Aorta (tissue), 5 donors: ENCODE results near the gene KANSL3. TPM values are rescaled to one million over a fixed set of nuclear protein-coding genes. Genes with fewer than 3 reads are reported as not detected.
A peak's percentile ranks its signal among the peaks of the same experiment; 100 is the strongest.

Experiments used
- ATAC-seq: fragments of 200-7000 bp; cut with Tn5 transposase; one replicate; pipeline ENCODE4 v1.9.1; 2022; ENCODE audit warnings: moderate library complexity; ENCODE audit not compliant: low FRiP score
- DNase-seq, 2 donors: peaks; one replicate each; pipeline ENCODE4 v3.0.0-alpha.2; 2020
- H3K27ac ChIP-seq, 2 donors: one replicate each; pipeline ENCODE4 v1.5.1; 2013; ENCODE audit warnings: low read length in 2 of 2, mild to moderate bottlenecking in 2 of 2, moderate library complexity in 2 of 2, control low read depth in 1 of 2, inconsistent platforms in 1 of 2, low read depth in 1 of 2
- H3K27me3 ChIP-seq, 2 donors: one replicate each; pipeline ENCODE4 v1.6.1; 2013; ENCODE audit warnings: control low read depth in 1 of 2, low read length in 1 of 2, mild to moderate bottlenecking in 1 of 2, moderate library complexity in 1 of 2; ENCODE audit not compliant: insufficient read depth in 2 of 2, control insufficient read depth in 1 of 2
- H3K36me3 ChIP-seq, 2 donors: one replicate each; pipeline ENCODE4 v1.6.1; 2013; ENCODE audit warnings: control low read depth in 1 of 2, low read length in 1 of 2, mild to moderate bottlenecking in 1 of 2; ENCODE audit not compliant: insufficient read depth in 2 of 2, control insufficient read depth in 1 of 2
- H3K4me1 ChIP-seq, 2 donors: one replicate each; pipeline ENCODE4 v1.6.1; 2013; ENCODE audit warnings: low read length in 2 of 2, control low read depth in 1 of 2, mild to moderate bottlenecking in 1 of 2, moderate library complexity in 1 of 2; ENCODE audit not compliant: insufficient read depth in 2 of 2, control insufficient read depth in 1 of 2
- H3K4me3 ChIP-seq, 2 donors: one replicate each; pipeline ENCODE4 v1.5.1; 2013; ENCODE audit warnings: low read length in 2 of 2, control low read depth in 1 of 2, mild to moderate bottlenecking in 1 of 2
- H3K9me3 ChIP-seq: one replicate; pipeline ENCODE4 v1.6.1; 2013; ENCODE audit warnings: mild to moderate bottlenecking, low read length; ENCODE audit not compliant: control insufficient read depth
- WGBS, 2 donors: extraction: QIAGEN DNeasy Blood & Tissue Kit; methylation state at CpG; one replicate each; pipeline ENCODE4 v1.1.7; 2013; 5-methylcytosine and 5-hydroxymethylcytosine counted together
- intact Hi-C, 2 donors: fragments of 100-400 bp; cut with DNase I; formaldehyde crosslinking; loops; one replicate each; pipeline versions ENCODE4 v1.14.2 to v1.15.0; 2022
- polyA plus RNA-seq, 2 donors: library from polyadenylated mRNA; stranded (reverse); fragments of 200-250 nt; gene quantifications; one replicate each; pipeline ENCODE4 v1.2.3, GENCODE V29; 2013
- total RNA-seq, 2 donors: library from RNA; stranded (reverse); fragmentation: NEBNext Ultra II Directional; extraction: Animal tissue kit (Norgen Biotek cat#: 25700); gene quantifications; one replicate each; pipeline ENCODE4 v1.2.1, GENCODE V29; 2021
- donor health status: healthy with polysubstance abuse.
- donor health status: Bipolar disorder and iron deficiency.
- donor health status: DM: no; HTN: no; CAD: no.
- donor health status: DM: no; HTN: no; CAD: no.
- donor health status: DM: yes; HTN: yes; CAD: no.

The KANSL3 gene
- total and polyA plus RNA-seq, 4 donors = 15.4 to 63.0 (median 40.8) TPM

- DNase-seq (no peak), ATAC-seq (no peak)
- no peaks in the 10 kb centered on the region for H3K9me3 ChIP-seq
- 15 to 20% methylated on average over 5 of the region's 5 CpGs for WGBS, 2 donors
- H3K27me3 ChIP-seq = no peaks in the 10 kb centered on the region
- H3K4me1 ChIP-seq = peaks cover 0 to 2% of the 10 kb centered on the region in 2 donors
- H3K27ac ChIP-seq = no peak overlapping the region
- intact Hi-C loops = no loop called here
- peaks cover under 1 to 3% of the 10 kb centered on the region in 2 donors for H3K36me3 ChIP-seq
- no peak overlapping the region for H3K4me3 ChIP-seq
Observed at GRCh38 chr2:96625571-96626552, 12.2 kb downstream of the KANSL3 start.

- Histone ChIP-seq H3K36me3 (peaks cover 3% of the 10 kb centered on the region in 2 donors), H3K27me3 (no peaks in the 10 kb centered on the region), H3K4me1 (peaks cover 0 to 2% of the 10 kb centered on the region in 2 donors), H3K4me3 (no peak overlapping the region), H3K9me3 (no peaks in the 10 kb centered on the region), H3K27ac (no peak overlapping the region)
- ATAC-seq (no peak), DNase-seq (no peak)
- WGBS, 2 donors = 89 to 93% methylated on average over 3 of the region's 3 CpGs
- intact Hi-C loops = no loop called here
Observed at GRCh38 chr2:96623116-96623515, 15.0 kb downstream of the KANSL3 start.

GRCh38 chr2:96622544-96622943 lies 15.6 kb downstream of the KANSL3 start:
- intact Hi-C loops = no loop called here

GRCh38 chr2:96618596-96619283 lies 19.4 kb downstream of the KANSL3 start:
- ATAC-seq (peak; percentile 76), DNase-seq (peak in 1 of 2 donors; percentile 59)
- peak overlapping the region in 1 of 2 donors; percentile 69 for H3K27ac ChIP-seq
- 48 to 61% methylated on average over 8 of the region's 8 CpGs for WGBS, 2 donors
- intact Hi-C loops = no loop called here
- peaks cover 0 to 6% of the 10 kb centered on the region in 2 donors for H3K4me1 ChIP-seq
- H3K27me3 ChIP-seq = no peaks in the 10 kb centered on the region
- H3K4me3 ChIP-seq = no peak overlapping the region
- peaks cover 0 to 3% of the 10 kb centered on the region in 2 donors for H3K36me3 ChIP-seq
- H3K9me3 ChIP-seq = no peaks in the 10 kb centered on the region

More at GRCh38 chr2:96622544-96622943, 15.6 kb downstream of the KANSL3 start:
- Histone ChIP-seq H3K4me1 (peaks cover 0 to 2% of the 10 kb centered on the region in 2 donors), H3K4me3 (no peak overlapping the region), H3K36me3 (peaks cover 3% of the 10 kb centered on the region in 2 donors), H3K27ac (no peak overlapping the region), H3K9me3 (no peaks in the 10 kb centered on the region), H3K27me3 (no peaks in the 10 kb centered on the region)
- DNase-seq = no peak
- WGBS, 2 donors = 95 to 97% methylated on average over 3 of the region's 3 CpGs
- no peak for ATAC-seq

GRCh38 chr2:96617012-96617411 lies 21.1 kb downstream of the KANSL3 start:
- Histone ChIP-seq H3K27ac (peak overlapping the region in 1 of 2 donors; percentile 2), H3K4me3 (no peak overlapping the region), H3K9me3 (no peaks in the 10 kb centered on the region), H3K36me3 (peaks cover 7 to 9% of the 10 kb centered on the region in 2 donors), H3K4me1 (peaks cover 0 to 6% of the 10 kb centered on the region in 2 donors), H3K27me3 (no peaks in the 10 kb centered on the region)
- WGBS, 2 donors = 87 to 90% methylated on average over 4 of the region's 4 CpGs
- no peak for DNase-seq
- peak; percentile 45 for ATAC-seq
- intact Hi-C loops = no loop called here

GRCh38 chr2:96616535-96616934 lies 21.6 kb downstream of the KANSL3 start:
- H3K36me3 ChIP-seq = peaks cover 7 to 9% of the 10 kb centered on the region in 2 donors
- H3K27me3 ChIP-seq = no peaks in the 10 kb centered on the region
- peaks cover 0 to 6% of the 10 kb centered on the region in 2 donors for H3K4me1 ChIP-seq
- H3K4me3 ChIP-seq = no peak overlapping the region
- H3K27ac ChIP-seq = peak overlapping the region in 1 of 2 donors; percentile 2
- no peak for DNase-seq
- ATAC-seq = no peak
- intact Hi-C loops = no loop called here
- no peaks in the 10 kb centered on the region for H3K9me3 ChIP-seq
- WGBS, 2 donors = 45 to 55% methylated on average over 6 of the region's 6 CpGs

GRCh38 chr2:96616128-96616527 lies 22.0 kb downstream of the KANSL3 start:
- no peak for ATAC-seq
- intact Hi-C loops = no loop called here
- H3K4me3 ChIP-seq = no peak overlapping the region
- H3K27ac ChIP-seq = no peak overlapping the region
- 90 to 95% methylated on average over 1 of the region's 1 CpG for WGBS, 2 donors
- peaks cover 0 to 6% of the 10 kb centered on the region in 2 donors for H3K4me1 ChIP-seq
- no peak for DNase-seq
- H3K36me3 ChIP-seq = peaks cover 7 to 9% of the 10 kb centered on the region in 2 donors
- no peaks in the 10 kb centered on the region for H3K27me3 ChIP-seq
- no peaks in the 10 kb centered on the region for H3K9me3 ChIP-seq

GRCh38 chr2:96608469-96609455 lies 29.4 kb downstream of the KANSL3 start:
- WGBS, 2 donors = 81 to 84% methylated on average over 13 of the region's 13 CpGs
- Histone ChIP-seq H3K4me1 (no peaks in the 10 kb centered on the region), H3K27me3 (no peaks in the 10 kb centered on the region), H3K27ac (no peak overlapping the region), H3K4me3 (no peak overlapping the region), H3K9me3 (no peaks in the 10 kb centered on the region), H3K36me3 (peaks cover 18 to 33% of the 10 kb centered on the region in 2 donors)
- intact Hi-C loops = no loop called here
- DNase-seq = no peak
- ATAC-seq = no peak
